Pons (tissue), 1 donor: ENCODE results near the gene OPCML.

ENCODE experiments used
- DNase-seq: peaks from one replicate; pipeline ENCODE4 v3.0.0-alpha.2; 2016; ENCODE audit warnings: low spot score

OPCML gene

GRCh38 chr11:132719684-132720083 lies 812.6 kb downstream of the OPCML start:
- no peak for DNase-seq

DNA sequence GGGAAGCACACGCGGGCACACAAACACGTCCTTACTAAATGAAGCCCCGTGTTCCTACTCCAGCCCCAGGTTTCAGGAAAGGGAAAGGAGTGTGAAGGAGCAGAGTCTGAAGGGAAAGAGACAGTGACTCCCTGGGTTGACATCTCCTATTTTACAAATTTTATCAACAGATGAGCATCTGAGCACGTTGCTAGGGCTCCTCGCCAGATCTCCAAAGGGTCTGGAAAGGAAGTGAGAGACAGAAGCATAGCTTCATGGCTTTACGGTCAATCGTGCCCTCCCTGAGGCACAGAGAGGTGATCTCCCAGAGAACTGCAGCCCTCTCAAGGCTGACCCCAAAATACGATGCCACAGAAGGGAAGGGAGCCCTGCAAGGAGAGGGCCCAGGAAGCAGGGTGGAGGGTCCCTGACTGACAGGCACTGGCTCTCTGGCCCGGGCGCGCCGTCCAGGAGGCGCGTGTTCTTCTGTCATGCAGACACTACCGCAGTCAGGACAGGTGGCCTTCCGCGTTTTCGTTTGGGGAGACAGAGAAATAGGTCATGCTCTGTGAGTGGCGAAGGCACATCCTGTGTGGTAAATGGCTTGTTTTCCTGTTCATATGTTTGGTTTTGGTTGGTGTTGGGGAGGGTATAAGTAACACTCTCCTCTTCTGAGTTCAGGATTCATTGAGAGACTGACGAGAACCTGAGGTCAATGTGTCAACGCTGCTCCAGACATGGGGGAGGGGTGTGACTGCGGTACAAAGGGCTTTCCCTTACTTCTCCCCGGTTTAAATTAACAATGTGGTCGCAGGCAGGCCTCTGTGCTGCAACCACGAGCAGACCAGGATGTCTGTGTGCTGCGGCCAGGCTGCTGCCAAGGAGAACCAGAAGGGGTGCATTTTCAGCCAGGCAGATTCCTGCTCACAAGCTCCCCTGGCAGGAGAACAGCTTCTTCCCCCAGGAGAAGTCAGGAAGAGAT lies 813.3 kb downstream of the OPCML start:
- no peak for DNase-seq

DNA sequence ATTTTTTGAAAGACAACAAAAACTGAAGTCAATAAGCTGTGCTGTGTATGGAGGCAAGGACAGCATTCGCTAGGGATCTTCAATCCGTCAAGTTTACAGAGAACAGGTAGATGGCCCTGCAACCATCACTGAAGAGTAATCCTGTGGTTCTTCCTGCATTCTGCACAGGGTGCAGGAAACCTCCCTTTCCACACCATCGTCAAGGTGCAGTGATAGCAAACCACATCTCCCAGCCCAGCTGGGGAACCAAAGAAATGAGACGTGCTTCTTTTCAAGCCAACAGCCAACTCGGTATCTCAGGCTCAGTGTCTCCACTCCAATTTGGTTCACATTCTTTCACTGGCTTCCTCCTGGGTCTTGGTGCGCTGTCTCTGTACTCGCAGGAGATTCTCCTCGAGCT lies 814.5 kb downstream of the OPCML start:
- DNase-seq, result no peak

- no peak for DNase-seq
These were observed 816.3 kb downstream of the OPCML start for GRCh38 chr11:132716037-132716436.

GRCh38 chr11:132714859-132715440 lies 817.4 kb downstream of the OPCML start:
- no peak for DNase-seq

- no peak for DNase-seq
These were observed 819.8 kb downstream of the OPCML start for GRCh38 chr11:132712466-132712865.

- DNase-seq, result no peak
These were observed 827.4 kb downstream of the OPCML start for GRCh38 chr11:132704781-132705375.

GRCh38 chr11:132692891-132693290 lies 839.4 kb downstream of the OPCML start:
- DNase-seq, result no peak

- no peak for DNase-seq
These were observed 840.3 kb downstream of the OPCML start for GRCh38 chr11:132691848-132692550.

GRCh38 chr11:132686886-132687285 lies 845.4 kb downstream of the OPCML start:
- DNase-seq, result no peak

- DNase-seq, result no peak
These were observed 847.1 kb downstream of the OPCML start for GRCh38 chr11:132685174-132685611.

- no peak for DNase-seq
These were observed 848.7 kb downstream of the OPCML start for GRCh38 chr11:132683602-132684001.

- no peak for DNase-seq
These were observed 850.3 kb downstream of the OPCML start for GRCh38 chr11:132681971-132682370.

GRCh38 chr11:132680584-132680983 lies 851.7 kb downstream of the OPCML start:
- DNase-seq, result no peak

DNA sequence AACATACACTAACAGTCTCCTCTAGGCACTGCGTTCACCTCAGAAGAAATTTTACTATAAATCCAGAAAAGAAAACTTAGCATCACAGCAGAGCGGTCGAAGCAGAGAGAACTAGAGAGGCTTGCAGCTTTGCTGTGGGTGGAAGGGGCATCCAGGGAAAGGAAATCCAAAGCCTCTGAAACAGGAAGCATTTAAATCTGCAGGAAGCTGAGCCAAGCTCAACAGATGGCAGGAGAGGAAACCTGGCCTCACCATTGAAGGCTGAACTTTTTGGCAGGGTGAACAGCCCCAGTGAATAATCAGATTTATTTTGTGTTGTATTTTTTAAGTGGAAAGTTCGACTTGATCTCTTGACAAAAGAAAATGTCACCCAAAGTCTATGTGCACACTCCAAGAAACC lies 858.1 kb downstream of the OPCML start:
- no peak for DNase-seq

GRCh38 chr11:132671851-132672370 lies 860.4 kb downstream of the OPCML start:
- no peak for DNase-seq

DNA sequence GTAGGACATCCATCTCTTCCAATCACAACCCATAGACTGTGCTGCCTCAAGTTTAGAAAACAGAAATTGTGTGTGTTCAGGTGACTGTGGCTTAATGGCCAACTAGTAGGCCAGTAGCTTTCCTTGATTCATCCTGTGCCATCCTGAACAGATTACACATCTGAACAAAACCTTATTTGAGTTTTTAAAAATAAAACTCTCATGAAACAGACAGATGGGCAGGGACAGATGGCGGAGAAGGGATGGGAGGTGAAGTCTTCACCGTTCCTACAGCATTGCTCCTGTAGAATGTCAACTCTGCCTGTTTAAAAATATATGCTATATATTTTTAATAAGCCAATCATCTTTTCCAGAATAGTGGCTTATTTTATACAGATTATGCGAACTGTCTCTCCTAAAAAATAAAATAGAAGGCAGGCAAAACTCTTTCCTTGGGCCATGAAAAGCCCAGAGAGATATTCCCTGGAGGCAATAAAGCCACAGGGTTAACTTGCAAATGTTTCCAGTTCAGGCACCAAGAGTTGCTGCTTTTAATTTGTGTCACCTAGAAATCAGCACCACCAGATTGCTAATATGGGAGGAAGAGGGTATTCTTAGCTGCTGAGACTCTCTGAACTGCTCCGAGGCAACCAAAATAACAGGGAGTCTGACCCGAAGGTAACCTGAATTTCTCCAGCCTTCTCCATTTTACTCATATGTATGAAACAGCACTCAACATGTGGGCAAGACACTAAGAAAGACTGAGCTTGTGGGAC lies 861.2 kb downstream of the OPCML start:
- no peak for DNase-seq

GRCh38 chr11:132669949-132670348 lies 862.4 kb downstream of the OPCML start:
- no peak for DNase-seq

- no peak for DNase-seq
These were observed 867.1 kb downstream of the OPCML start for GRCh38 chr11:132665205-132665604.

GRCh38 chr11:132658696-132659095 lies 873.6 kb downstream of the OPCML start:
- no peak for DNase-seq

GRCh38 chr11:132658004-132658403 lies 874.3 kb downstream of the OPCML start:
- no peak for DNase-seq
